GM12865 (cell line): Measurements from ENCODE around the gene ATP5F1C.

Source experiments
- DNase-seq: peaks from one replicate; pipeline ENCODE4 v3.0.0; 2010; ENCODE audit warnings: low read depth
- H3K4me3 ChIP-seq: 2 replicates; pipeline ENCODE4 v1.5.1; 2011; ENCODE audit warnings: mild to moderate bottlenecking, low read depth, low read length, control low read depth
- TF ChIP-seq, protein P1 (sequence below): IDR thresholded peaks from 2 replicates; pipeline ENCODE4 v1.5.1; 2011; ENCODE audit warnings: low read length, control low read depth, low read depth, inconsistent platforms; ENCODE audit not compliant: insufficient read depth; ENCODE audit errors: missing control alignments

The ATP5F1C gene

DNA sequence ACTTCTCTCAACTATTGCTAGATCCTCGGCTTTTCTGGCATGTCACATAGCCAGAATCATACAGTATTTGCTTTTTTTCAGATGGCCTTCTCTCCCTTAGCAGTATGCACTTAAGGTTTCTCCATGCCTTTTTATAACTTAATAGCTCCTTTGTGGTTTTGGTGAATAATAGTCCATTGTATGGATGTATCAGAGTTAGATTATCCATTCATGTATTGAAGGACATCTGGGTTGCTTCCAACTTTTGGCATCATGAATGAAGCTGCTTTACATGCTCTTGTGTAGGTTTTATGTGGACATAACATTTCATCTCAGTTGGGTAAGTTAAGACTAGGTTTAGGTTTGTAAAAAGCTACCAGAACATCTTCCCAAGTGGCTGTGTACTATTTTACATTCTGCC is 4.6 kb downstream of the ATP5F1C start:
- no peak for DNase-seq
- TF ChIP-seq, protein P1, sequence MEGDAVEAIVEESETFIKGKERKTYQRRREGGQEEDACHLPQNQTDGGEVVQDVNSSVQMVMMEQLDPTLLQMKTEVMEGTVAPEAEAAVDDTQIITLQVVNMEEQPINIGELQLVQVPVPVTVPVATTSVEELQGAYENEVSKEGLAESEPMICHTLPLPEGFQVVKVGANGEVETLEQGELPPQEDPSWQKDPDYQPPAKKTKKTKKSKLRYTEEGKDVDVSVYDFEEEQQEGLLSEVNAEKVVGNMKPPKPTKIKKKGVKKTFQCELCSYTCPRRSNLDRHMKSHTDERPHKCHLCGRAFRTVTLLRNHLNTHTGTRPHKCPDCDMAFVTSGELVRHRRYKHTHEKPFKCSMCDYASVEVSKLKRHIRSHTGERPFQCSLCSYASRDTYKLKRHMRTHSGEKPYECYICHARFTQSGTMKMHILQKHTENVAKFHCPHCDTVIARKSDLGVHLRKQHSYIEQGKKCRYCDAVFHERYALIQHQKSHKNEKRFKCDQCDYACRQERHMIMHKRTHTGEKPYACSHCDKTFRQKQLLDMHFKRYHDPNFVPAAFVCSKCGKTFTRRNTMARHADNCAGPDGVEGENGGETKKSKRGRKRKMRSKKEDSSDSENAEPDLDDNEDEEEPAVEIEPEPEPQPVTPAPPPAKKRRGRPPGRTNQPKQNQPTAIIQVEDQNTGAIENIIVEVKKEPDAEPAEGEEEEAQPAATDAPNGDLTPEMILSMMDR, result no peak
- H3K4me3 ChIP-seq, result no peak overlapping the region

DNA sequence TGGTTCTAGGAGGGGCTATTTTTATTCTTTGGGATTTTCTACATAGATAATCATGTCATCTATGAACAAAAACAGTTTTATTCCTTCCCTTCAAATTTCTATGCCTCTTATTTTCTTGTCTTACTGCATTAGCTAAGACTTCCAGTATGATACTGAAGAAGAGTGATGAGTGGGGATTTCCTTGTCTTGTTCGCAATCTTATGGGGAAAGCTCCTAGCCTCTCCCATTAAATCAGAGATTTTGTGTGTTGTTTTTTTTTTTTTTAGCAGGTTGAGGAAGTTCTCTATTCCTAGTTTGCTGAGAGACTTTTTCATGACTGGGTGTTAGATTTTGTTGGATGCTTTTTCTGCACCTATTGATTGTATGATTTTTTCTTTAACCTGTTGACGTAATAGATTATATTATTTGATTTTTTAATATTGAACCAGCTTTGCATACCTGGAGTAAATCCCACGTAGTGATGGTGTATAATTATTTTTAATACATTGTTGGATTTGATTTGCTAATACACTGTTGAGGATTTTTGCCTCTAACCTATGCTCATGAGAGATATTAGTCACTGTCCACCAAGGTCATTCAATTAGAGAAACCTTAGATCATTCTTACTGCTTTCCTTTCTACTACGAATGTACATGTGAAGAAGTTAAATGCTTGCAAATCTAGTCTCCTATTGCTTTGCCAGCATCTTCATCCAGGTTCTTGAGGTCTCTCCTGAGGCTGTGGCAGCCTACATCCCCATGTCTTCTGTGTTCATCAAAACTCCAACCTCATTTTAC is 6.5 kb downstream of the ATP5F1C start:
- H3K4me3 ChIP-seq, result no peak overlapping the region
- no peak for DNase-seq
- TF ChIP-seq, protein P1, result no peak

DNA sequence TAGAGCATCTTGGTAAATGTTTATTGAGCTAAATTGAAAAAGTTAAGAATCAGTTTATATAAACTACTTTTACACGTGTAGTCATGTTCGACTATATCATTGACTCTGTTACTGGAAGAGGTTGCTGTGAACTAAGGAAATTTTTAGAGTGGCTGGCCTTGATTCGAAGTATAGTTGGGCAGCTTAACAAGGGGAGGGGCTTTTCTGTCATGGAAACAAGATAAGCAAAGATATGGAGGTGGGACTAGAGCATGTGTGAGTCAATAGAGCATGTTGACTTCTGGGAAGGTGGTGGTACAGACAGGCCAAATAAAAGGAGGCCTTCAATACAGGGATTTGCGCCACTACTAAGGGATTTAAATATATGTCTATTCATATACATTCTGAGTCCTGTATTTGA is 7.6 kb downstream of the ATP5F1C start:
- TF ChIP-seq, protein P1, result no peak
- H3K4me3 ChIP-seq, result no peak overlapping the region
- DNase-seq, result no peak

DNA sequence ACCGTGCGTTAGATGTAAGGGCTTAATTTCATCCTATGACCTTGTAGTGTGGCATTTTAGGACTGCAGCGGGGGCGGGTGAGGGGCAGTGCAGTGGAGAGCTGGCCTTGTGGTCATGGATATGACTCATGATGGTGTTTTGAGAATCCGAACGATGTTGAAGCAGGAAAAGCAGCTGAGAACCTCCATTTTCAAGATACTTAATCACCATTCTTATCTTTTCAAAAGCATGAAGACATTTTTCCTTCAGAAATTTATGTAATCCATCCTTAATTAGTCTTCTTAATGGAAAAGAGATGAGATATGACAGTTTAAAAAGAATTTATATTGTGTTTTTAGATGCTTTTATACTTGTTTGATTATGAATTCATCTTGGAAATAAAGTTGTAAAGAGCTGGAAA is 9.6 kb downstream of the ATP5F1C start:
- TF ChIP-seq, protein P1, result no peak
- no peak overlapping the region for H3K4me3 ChIP-seq
- no peak for DNase-seq

DNA sequence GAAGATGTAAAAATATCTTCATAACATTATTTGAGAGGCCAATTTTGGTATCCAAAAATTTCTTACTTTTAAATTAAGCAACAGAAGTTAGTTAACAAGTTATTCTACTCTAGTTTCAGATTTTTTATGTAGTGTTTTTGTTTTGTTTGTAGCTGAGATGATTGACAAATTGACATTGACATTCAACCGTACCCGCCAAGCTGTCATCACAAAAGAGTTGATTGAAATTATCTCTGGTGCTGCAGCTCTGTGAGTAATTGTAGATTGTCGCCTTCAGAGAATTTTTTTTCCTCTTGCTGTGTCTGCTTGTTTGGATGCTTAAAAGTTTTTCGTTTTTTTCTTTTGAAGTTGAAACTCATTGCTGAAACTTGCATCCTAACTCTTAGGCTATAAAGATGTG is 14.6 kb downstream of the ATP5F1C start:
- TF ChIP-seq, protein P1, result no peak
- DNase-seq, result no peak
- H3K4me3 ChIP-seq, result no peak overlapping the region

DNA sequence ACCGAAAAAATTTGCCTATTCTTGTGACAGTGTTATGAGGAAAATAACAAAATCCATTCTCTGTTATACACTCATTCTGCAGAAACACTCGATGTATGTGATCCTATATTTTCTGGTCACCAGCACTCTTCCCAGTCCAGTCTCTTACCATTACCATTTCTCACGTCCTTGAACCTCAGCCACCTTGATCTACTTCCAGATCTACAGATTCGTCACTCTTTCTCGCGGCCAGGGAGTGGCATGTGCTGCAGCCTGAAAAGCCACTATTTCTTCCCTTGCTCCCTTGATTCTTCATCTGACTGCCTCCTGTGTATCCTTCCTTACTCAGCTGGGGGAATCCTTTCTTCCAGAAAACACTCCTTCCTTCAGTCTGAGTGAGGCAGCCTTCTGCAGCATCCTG is 16.2 kb downstream of the ATP5F1C start:
- TF ChIP-seq, protein P1, result no peak
- DNase-seq, result no peak
- no peak overlapping the region for H3K4me3 ChIP-seq

DNA sequence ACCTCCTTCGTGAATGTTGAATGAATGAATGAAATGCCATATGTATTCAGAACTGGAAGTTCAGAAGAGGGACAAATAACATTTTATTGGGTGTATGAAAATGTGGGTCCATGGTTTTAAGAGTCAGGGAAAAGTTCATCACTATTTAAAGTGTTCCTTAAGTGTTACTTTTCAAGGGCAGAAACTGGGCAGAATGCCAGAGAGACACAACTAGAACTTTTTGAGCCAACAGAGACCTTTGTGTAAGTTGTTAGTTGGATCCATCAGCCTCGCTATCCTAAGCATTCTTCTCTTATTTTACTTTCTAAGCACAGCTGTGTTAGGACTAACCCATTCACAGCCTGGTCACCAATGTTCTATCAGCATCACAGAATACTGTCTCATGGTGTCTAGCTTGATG is 16.8 kb downstream of the ATP5F1C start:
- TF ChIP-seq, protein P1, result no peak
- H3K4me3 ChIP-seq, result no peak overlapping the region
- DNase-seq, result no peak
